B cell (primary cell): ENCODE results near the gene GLT1D1. TPM values are rescaled to one million over a fixed set of nuclear protein-coding genes. Genes with fewer than 3 reads are reported as not detected.

Experiments
- ATAC-seq: fragments of 200-7000 bp; cut with Tn5 transposase; one replicate; pipeline ENCODE4 v1.10.0; 2021; ENCODE audit warnings: low read depth, mild to moderate bottlenecking, moderate number of reproducible peaks, moderate library complexity
- CTCF ChIA-PET: fragments of 350-600 bp; sonication (Branson Sonifier 250); formaldehyde crosslinking; loops from one replicate; lab custom pipeline; 2021; ENCODE audit warnings: antibody characterized with exemption, inconsistent platforms; lab: Charles Lee
- POLR2A ChIA-PET: fragments of 350-600 bp; sonication (Branson Sonifier 250); formaldehyde crosslinking; loops from one replicate; lab custom pipeline; 2021; ENCODE audit warnings: antibody characterized with exemption; lab: Charles Lee
- DNase-seq: peaks from one replicate; pipeline ENCODE4 v3.0.0; 2013
- H2AFZ ChIP-seq: 2 replicates; pipeline ENCODE4 v1.6.1; 2012; ENCODE audit warnings: mild to moderate bottlenecking, low read depth, low read length; ENCODE audit not compliant: insufficient read depth, poor library complexity, severe bottlenecking
- H3K27ac ChIP-seq, 2 donors: 1 replicate in 1 of 2; 2 replicates in 1 of 2; pipeline ENCODE4 v1.5.1; 2012 to 2013; ENCODE audit warnings: low read length in 2 of 2, mild to moderate bottlenecking in 2 of 2, moderate library complexity in 1 of 2
- H3K27me3 ChIP-seq, 4 experiments: fragments of 200-600 bp in 1 of 4; sonication (generic) in 1 of 4; replicated peaks in 1 of 4; 1 replicate in 2 of 4; 2 replicates in 2 of 4; pipeline versions ENCODE4 v1.6.1 to v1.7.0; 2013 to 2016; ENCODE audit warnings: low read length in 3 of 4, mild to moderate bottlenecking in 2 of 4, mixed read lengths in 1 of 4, moderate library complexity in 1 of 4; ENCODE audit not compliant: insufficient read depth in 4 of 4, control insufficient read depth in 3 of 4; ENCODE audit errors: control extremely low read depth in 1 of 4
- H3K36me3 ChIP-seq, 2 experiments: replicated peaks in 1 of 2; 1 replicate in 1 of 2; 2 replicates in 1 of 2; pipeline versions ENCODE4 v1.6.1 to v1.7.1; 2013; ENCODE audit warnings: low read length in 1 of 2; ENCODE audit not compliant: insufficient read depth in 2 of 2, control insufficient read depth in 1 of 2; ENCODE audit errors: control extremely low read depth in 1 of 2, extremely low read depth in 1 of 2
- H3K4me1 ChIP-seq, 2 donors: fragments of 200-600 bp in 1 of 2; sonication (generic) in 1 of 2; 1 replicate in 1 of 2; 2 replicates in 1 of 2; pipeline versions ENCODE4 v1.5.1 to v1.6.1; 2013 to 2017; ENCODE audit warnings: low read length in 2 of 2; ENCODE audit not compliant: control insufficient read depth in 2 of 2, insufficient read depth in 2 of 2
- H3K4me2 ChIP-seq: replicated peaks from 2 replicates; pipeline ENCODE3; 2012; ENCODE audit warnings: mild to moderate bottlenecking, low read depth, low read length; ENCODE audit not compliant: poor library complexity, severe bottlenecking
- H3K4me3 ChIP-seq, 5 experiments: fragments of 200-600 bp in 1 of 5; sonication (generic) in 1 of 5; 1 replicate in 3 of 5; 2 replicates in 2 of 5; pipeline versions ENCODE4 v1.5.1 to v1.7.0; 2011 to 2016; ENCODE audit warnings: low read length in 4 of 5, mild to moderate bottlenecking in 4 of 5, low read depth in 2 of 5, control low read depth in 1 of 5, moderate library complexity in 1 of 5; ENCODE audit not compliant: insufficient read depth in 1 of 5; ENCODE audit errors: control extremely low read depth in 1 of 5, extremely low read depth in 1 of 5
- H3K79me2 ChIP-seq: fragments of 200-600 bp; sonication (generic); one replicate; pipeline ENCODE4 v1.6.0; 2016; ENCODE audit warnings: low read length; ENCODE audit not compliant: control insufficient read depth, insufficient read depth
- H3K9ac ChIP-seq: fragments of 200-600 bp; sonication (generic); 2 replicates; pipeline ENCODE4 v1.6.1; 2017; ENCODE audit warnings: mild to moderate bottlenecking, low read length, moderate library complexity
- H3K9me3 ChIP-seq, 3 donors: one replicate each; pipeline versions ENCODE4 v1.6.1 to v1.7.1; 2013; ENCODE audit warnings: low read length in 2 of 3; ENCODE audit not compliant: control insufficient read depth in 2 of 3, insufficient read depth in 1 of 3; ENCODE audit errors: control extremely low read depth in 1 of 3
- H4K20me1 ChIP-seq: 2 replicates; pipeline ENCODE4 v1.6.0; 2012; ENCODE audit warnings: mild to moderate bottlenecking, low read length; ENCODE audit not compliant: insufficient read depth, control insufficient read depth, poor library complexity, severe bottlenecking
- H3K27ac Mint-ChIP-seq: one replicate; pipeline ENCODE4 v1.8.0; 2021; ENCODE audit warnings: mixed read lengths
- H3K27me3 Mint-ChIP-seq: one replicate; pipeline ENCODE4 v1.8.0; 2021; ENCODE audit warnings: mixed read lengths
- H3K4me1 Mint-ChIP-seq: one replicate; pipeline ENCODE4 v1.8.0; 2021; ENCODE audit warnings: mixed read lengths
- H3K4me3 Mint-ChIP-seq: one replicate; pipeline ENCODE4 v1.8.0; 2021; ENCODE audit warnings: mixed read lengths
- H3K9me3 Mint-ChIP-seq: one replicate; pipeline ENCODE4 v1.8.0; 2022; ENCODE audit warnings: mixed read lengths; ENCODE audit not compliant: insufficient read depth
- EZH2 ChIP-seq: IDR thresholded peaks from 2 replicates; pipeline ENCODE4 v1.6.1; 2012; ENCODE audit warnings: borderline replicate concordance, low read depth, mild to moderate bottlenecking, moderate library complexity, low read length; ENCODE audit not compliant: insufficient read depth, poor library complexity, severe bottlenecking
- WGBS: methylation state at CpG from one replicate; pipeline ENCODE4 v1.1.5; 2013; ENCODE audit warnings: missing lambda C conversion rate; ENCODE audit not compliant: insufficient coverage; 5-methylcytosine and 5-hydroxymethylcytosine counted together
- intact Hi-C: fragments of 100-400 bp; cut with micrococcal nuclease; formaldehyde crosslinking; loops from one replicate; pipeline ENCODE4 v1.10.0; 2022
- polyA plus RNA-seq: library from polyadenylated mRNA; depleted of rRNA; stranded (reverse); fragments of >200 nt; gene quantifications from 2 replicates; pipeline ENCODE4 v1.2.3, GENCODE V29; 2012
- total RNA-seq, 2 donors: library from RNA; stranded (reverse); fragments of 120-200 nt in 1 of 2; gene quantifications; 1 replicate in 1 of 2; 2 replicates in 1 of 2; pipeline versions ENCODE4 v1.2.3 to v1.2.4, GENCODE V29; 2013 to 2022
- TF ChIP-seq, protein P1 (sequence below): fragments of 200-600 bp; IDR thresholded peaks from one replicate; pipeline ENCODE4 v1.8.0; 2022; ENCODE audit warnings: antibody characterized with exemption, mild to moderate bottlenecking

Gene GLT1D1
- total and polyA plus RNA-seq, 2 donors (not counting 1 experiment from before 2014, with no cell fraction given) = 0.22 to 0.49 TPM

DNA sequence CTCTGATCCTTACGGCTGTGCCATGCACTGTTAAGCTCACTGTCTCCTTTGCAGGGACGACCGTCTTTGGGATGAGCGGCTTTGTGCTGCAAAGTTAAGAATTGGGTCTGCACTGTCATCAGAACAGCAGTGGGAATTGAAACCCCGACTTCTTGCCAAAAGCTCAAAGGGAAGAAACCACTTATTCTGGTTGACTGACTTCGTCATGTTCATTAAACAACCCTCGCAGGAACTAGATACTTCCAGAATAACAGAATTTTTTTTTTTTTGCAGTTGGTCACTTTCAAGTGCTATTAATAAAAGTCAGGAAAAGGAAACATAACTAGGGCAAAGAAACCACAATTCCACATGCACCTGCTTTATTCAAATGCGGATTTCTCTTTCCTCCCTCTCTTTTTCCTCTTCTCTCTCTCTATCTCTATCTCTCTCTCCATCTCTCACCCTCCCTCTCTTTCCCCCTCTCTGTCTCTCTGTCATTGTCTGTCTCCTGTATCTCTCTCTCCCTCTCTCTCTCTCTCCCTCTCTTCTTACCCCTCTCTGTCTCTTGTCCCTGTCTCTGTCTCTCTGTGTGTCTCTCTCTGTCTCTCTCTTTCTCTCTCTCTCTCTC, 12.3 kb upstream of the GLT1D1 start:
- ChIA-PET POLR2A (interaction anchor here (0.5 kb wide), 1 partner anchor 23 kb away, joined by 3 read pairs; no protein-coding TSS in a partner anchor), CTCF (interaction anchor here (0.7 to 1.8 kb wide), 4 partner anchors 11 to 43 kb away, joined by 3 to 7 read pairs (median 4); no protein-coding TSS in a partner anchor)
- Histone ChIP-seq H3K27ac (no peak overlapping the region), H3K9me3 (no peaks in the 10 kb centered on the region), H3K79me2 (peaks cover 5% of the 10 kb centered on the region), H3K4me3 (peak overlapping the region in 1 of 5 experiments; percentile 19), H4K20me1 (no peaks in the 10 kb centered on the region), H2AFZ (no peak overlapping the region), H3K27me3 (peaks cover 0 to 13% (median 0%) of the 10 kb centered on the region in 4 experiments), H3K4me2 (peak overlapping the region; percentile 72), H3K4me1 (peaks cover 15 to 28% of the 10 kb centered on the region in 2 donors), H3K36me3 (no peaks in the 10 kb centered on the region), H3K9ac (peak overlapping the region; percentile 26)
- intact Hi-C loops = no loop called here
- 0% methylated on average over 6 of the region's 8 CpGs for WGBS
- H3K27ac Mint-ChIP-seq = peak overlapping the region; percentile 27
- TF ChIP-seq, protein P1, sequence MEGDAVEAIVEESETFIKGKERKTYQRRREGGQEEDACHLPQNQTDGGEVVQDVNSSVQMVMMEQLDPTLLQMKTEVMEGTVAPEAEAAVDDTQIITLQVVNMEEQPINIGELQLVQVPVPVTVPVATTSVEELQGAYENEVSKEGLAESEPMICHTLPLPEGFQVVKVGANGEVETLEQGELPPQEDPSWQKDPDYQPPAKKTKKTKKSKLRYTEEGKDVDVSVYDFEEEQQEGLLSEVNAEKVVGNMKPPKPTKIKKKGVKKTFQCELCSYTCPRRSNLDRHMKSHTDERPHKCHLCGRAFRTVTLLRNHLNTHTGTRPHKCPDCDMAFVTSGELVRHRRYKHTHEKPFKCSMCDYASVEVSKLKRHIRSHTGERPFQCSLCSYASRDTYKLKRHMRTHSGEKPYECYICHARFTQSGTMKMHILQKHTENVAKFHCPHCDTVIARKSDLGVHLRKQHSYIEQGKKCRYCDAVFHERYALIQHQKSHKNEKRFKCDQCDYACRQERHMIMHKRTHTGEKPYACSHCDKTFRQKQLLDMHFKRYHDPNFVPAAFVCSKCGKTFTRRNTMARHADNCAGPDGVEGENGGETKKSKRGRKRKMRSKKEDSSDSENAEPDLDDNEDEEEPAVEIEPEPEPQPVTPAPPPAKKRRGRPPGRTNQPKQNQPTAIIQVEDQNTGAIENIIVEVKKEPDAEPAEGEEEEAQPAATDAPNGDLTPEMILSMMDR = no peak
- no peak for TF ChIP-seq EZH2
- H3K9me3 Mint-ChIP-seq = no peaks in the 10 kb centered on the region
- H3K4me3 Mint-ChIP-seq = peak overlapping the region; percentile 57
- no peaks in the 10 kb centered on the region for H3K27me3 Mint-ChIP-seq
- H3K4me1 Mint-ChIP-seq = peaks cover 25% of the 10 kb centered on the region
- DNase-seq = peak; percentile 63
- ATAC-seq = peak; percentile 73

DNA sequence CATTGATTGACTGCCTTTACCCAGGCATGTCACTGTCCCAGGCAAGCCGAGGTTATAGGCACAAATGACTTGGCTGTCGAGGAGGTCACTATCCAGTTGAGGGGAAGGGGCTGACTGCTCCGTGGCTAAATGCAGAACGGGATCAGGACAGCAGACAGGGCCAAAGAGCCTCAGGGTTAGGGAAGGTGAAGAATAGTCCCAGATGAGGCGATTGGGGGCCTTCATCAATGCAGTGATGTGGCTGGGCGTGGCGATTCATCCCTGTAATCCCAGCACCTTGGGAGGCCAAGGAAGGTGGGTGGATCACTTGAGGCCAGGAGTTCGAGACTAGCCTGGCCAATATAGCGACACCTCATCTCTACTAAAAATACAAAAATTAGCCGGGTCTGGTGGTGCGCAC, 10.7 kb upstream of the GLT1D1 start:
- ChIA-PET POLR2A (no interaction called here), CTCF (interaction anchor here (1.6 kb wide), 1 partner anchor 12 kb away, joined by 3 read pairs; no protein-coding TSS in a partner anchor)
- DNase-seq (no peak), ATAC-seq (no peak)
- H3K27me3 ChIP-seq = peaks cover 0 to 13% (median 0%) of the 10 kb centered on the region in 4 experiments
- no peak overlapping the region for H3K9ac ChIP-seq
- TF ChIP-seq, protein P1 = no peak
- TF ChIP-seq EZH2 = no peak
- H3K79me2 ChIP-seq = peaks cover 5% of the 10 kb centered on the region
- intact Hi-C loops = no loop called here
- peaks cover 0 to 4% (median 0%) of the 10 kb centered on the region in 3 donors for H3K9me3 ChIP-seq
- no peak overlapping the region for H3K4me2 ChIP-seq
- no peaks in the 10 kb centered on the region for H4K20me1 ChIP-seq
- no peak overlapping the region for H2AFZ ChIP-seq
- H3K4me3 Mint-ChIP-seq = no peak overlapping the region
- H3K27me3 Mint-ChIP-seq = no peaks in the 10 kb centered on the region
- no peaks in the 10 kb centered on the region for H3K36me3 ChIP-seq
- H3K4me1 ChIP-seq = peaks cover 15 to 28% of the 10 kb centered on the region in 2 donors
- WGBS = 91% methylated on average over 9 of the region's 11 CpGs
- H3K27ac ChIP-seq = no peak overlapping the region
- H3K4me3 ChIP-seq = no peak overlapping the region
- H3K4me1 Mint-ChIP-seq = peaks cover 25% of the 10 kb centered on the region
- H3K27ac Mint-ChIP-seq = no peak overlapping the region
- H3K9me3 Mint-ChIP-seq = no peaks in the 10 kb centered on the region
